Measurements from ENCODE around the gene PDGFRB.

PDGFRB gene

DNA sequence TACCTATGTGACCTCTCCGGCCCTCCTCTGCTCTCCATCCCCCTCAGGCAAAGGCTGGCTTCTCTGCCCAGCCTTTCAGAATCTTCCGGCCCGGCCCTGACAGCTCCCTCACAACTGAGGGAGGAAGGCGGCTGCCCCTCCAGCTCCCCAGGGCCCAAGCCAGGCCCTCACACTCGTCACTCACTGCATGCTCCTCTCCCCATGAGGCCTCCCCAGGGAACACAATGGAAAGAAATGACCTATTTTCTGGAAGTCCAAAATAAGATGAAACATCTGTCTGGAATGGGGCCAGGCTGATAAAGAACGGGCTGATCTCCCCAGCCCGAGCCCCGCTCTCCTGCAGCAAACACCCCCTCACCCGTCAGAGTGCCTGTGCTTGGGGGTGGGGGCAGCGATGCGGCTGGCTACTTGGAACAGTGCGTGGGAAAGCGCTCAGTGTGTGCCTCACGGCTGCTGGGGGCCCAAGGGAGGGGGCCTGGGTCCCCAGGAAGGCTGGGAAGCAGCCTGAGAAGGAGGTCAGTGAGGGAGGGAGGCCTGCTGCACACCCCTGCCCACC, 11.3 kb downstream of the PDGFRB start:
- no peaks in the 10 kb centered on the region for H3K79me2 ChIP-seq (ENCODE audit: insufficient read depth, low read length)
- no peaks in the 10 kb centered on the region for H3K9me2 ChIP-seq (replicated peaks; ENCODE audit: insufficient read depth, low read length)
- H3K27ac ChIP-seq (ENCODE audit: low read depth, low read length), result no peak overlapping the region
- H4K20me1 ChIP-seq (ENCODE audit: low read depth, low read length), result no peaks in the 10 kb centered on the region
- H3K4me2 ChIP-seq (ENCODE audit: low read depth, low read length, poor library complexity, severe bottlenecking), result no peak overlapping the region
- H3K36me3 ChIP-seq (ENCODE audit: low read length), result no peaks in the 10 kb centered on the region
- H2AFZ ChIP-seq (ENCODE audit: low read depth, low read length, severe bottlenecking), result no peak overlapping the region
- no peaks in the 10 kb centered on the region for H3K9me3 ChIP-seq (ENCODE audit: insufficient read depth, low read length)
- TF ChIP-seq EZH2phosphoT487 (conservative IDR thresholded peaks at IDR 0.05; ENCODE audit: low read length), result no peak
- TF ChIP-seq, protein P1, sequence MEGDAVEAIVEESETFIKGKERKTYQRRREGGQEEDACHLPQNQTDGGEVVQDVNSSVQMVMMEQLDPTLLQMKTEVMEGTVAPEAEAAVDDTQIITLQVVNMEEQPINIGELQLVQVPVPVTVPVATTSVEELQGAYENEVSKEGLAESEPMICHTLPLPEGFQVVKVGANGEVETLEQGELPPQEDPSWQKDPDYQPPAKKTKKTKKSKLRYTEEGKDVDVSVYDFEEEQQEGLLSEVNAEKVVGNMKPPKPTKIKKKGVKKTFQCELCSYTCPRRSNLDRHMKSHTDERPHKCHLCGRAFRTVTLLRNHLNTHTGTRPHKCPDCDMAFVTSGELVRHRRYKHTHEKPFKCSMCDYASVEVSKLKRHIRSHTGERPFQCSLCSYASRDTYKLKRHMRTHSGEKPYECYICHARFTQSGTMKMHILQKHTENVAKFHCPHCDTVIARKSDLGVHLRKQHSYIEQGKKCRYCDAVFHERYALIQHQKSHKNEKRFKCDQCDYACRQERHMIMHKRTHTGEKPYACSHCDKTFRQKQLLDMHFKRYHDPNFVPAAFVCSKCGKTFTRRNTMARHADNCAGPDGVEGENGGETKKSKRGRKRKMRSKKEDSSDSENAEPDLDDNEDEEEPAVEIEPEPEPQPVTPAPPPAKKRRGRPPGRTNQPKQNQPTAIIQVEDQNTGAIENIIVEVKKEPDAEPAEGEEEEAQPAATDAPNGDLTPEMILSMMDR (IDR thresholded peaks at IDR 0.05; ENCODE audit: insufficient read depth, low read length, poor library complexity, severe bottlenecking), result no peak
- H3K9ac ChIP-seq (ENCODE audit: low read length), result no peak overlapping the region
- H3K27me3 ChIP-seq (ENCODE audit: low read length), result no peaks in the 10 kb centered on the region
- H3K4me3 ChIP-seq (ENCODE audit: insufficient read depth, low read length, poor library complexity, severe bottlenecking), result no peak overlapping the region
- no peaks in the 10 kb centered on the region for H3F3A ChIP-seq (ENCODE audit: insufficient read depth)

- no peaks in the 10 kb centered on the region for H3F3A ChIP-seq (ENCODE audit: insufficient read depth)
- no peaks in the 10 kb centered on the region for H3K27me3 ChIP-seq (ENCODE audit: low read length)
- no peaks in the 10 kb centered on the region for H4K20me1 ChIP-seq (ENCODE audit: low read depth, low read length)
- no peak for TF ChIP-seq EZH2phosphoT487 (conservative IDR thresholded peaks at IDR 0.05; ENCODE audit: low read length)
- TF ChIP-seq, protein P1 (IDR thresholded peaks at IDR 0.05; ENCODE audit: insufficient read depth, low read length, poor library complexity, severe bottlenecking), result no peak
- H3K9ac ChIP-seq (ENCODE audit: low read length), result no peak overlapping the region
- no peaks in the 10 kb centered on the region for H3K9me3 ChIP-seq (ENCODE audit: insufficient read depth, low read length)
- H3K79me2 ChIP-seq (ENCODE audit: insufficient read depth, low read length), result no peaks in the 10 kb centered on the region
- H3K4me3 ChIP-seq (ENCODE audit: insufficient read depth, low read length, poor library complexity, severe bottlenecking), result no peak overlapping the region
- no peak overlapping the region for H3K4me2 ChIP-seq (ENCODE audit: low read depth, low read length, poor library complexity, severe bottlenecking)
- no peak overlapping the region for H2AFZ ChIP-seq (ENCODE audit: low read depth, low read length, severe bottlenecking)
- H3K9me2 ChIP-seq (replicated peaks; ENCODE audit: insufficient read depth, low read length), result no peaks in the 10 kb centered on the region
- no peak overlapping the region for H3K27ac ChIP-seq (ENCODE audit: low read depth, low read length)
- no peaks in the 10 kb centered on the region for H3K36me3 ChIP-seq (ENCODE audit: low read length)
Observed at GRCh38 chr5:150143350-150144245, 12.0 kb downstream of the PDGFRB start.

DNA sequence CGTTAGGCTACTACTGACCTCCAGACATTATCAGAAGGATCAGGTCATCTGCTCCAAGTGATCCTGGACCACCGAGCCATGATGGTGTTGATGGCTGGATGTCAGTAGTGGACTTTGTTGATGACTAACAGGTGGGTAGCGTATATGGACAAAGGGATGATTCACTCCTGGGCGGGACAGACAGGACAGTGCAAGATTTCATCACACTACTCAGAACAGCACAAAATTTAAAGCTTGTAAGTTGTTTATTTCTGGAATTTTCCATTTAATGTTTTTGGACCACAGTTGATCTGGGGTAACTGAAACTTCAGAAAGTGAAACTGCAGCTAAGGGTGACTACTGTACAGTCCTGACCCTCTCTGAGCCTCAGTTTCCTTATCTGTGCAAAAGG, 12.7 kb downstream of the PDGFRB start:
- Histone ChIP-seq H3F3A (ENCODE audit: insufficient read depth) (no peaks in the 10 kb centered on the region), H3K79me2 (ENCODE audit: insufficient read depth, low read length) (no peaks in the 10 kb centered on the region), H4K20me1 (ENCODE audit: low read depth, low read length) (no peaks in the 10 kb centered on the region), H2AFZ (ENCODE audit: low read depth, low read length, severe bottlenecking) (no peak overlapping the region), H3K4me3 (ENCODE audit: insufficient read depth, low read length, poor library complexity, severe bottlenecking) (no peak overlapping the region), H3K36me3 (ENCODE audit: low read length) (no peaks in the 10 kb centered on the region), H3K9ac (ENCODE audit: low read length) (no peak overlapping the region), H3K9me3 (ENCODE audit: insufficient read depth, low read length) (no peaks in the 10 kb centered on the region), H3K9me2 (replicated peaks; ENCODE audit: insufficient read depth, low read length) (no peaks in the 10 kb centered on the region), H3K27ac (ENCODE audit: low read depth, low read length) (no peak overlapping the region), H3K4me2 (ENCODE audit: low read depth, low read length, poor library complexity, severe bottlenecking) (no peak overlapping the region), H3K27me3 (ENCODE audit: low read length) (no peaks in the 10 kb centered on the region)
- TF ChIP-seq, protein P1 (IDR thresholded peaks at IDR 0.05; ENCODE audit: insufficient read depth, low read length, poor library complexity, severe bottlenecking), result no peak
- TF ChIP-seq EZH2phosphoT487 (conservative IDR thresholded peaks at IDR 0.05; ENCODE audit: low read length), result no peak

Data from SU-DHL-6 (cell line).